B cell (primary cell): ENCODE data around the gene FAM20C.

Experiments
- CTCF ChIP-seq: fragments of 200-600 bp; IDR thresholded peaks from one replicate; pipeline ENCODE4 v1.8.0; 2022; ENCODE audit warnings: antibody characterized with exemption, mild to moderate bottlenecking
- EZH2 ChIP-seq: IDR thresholded peaks from 2 replicates; pipeline ENCODE4 v1.6.1; 2012; ENCODE audit warnings: borderline replicate concordance, low read depth, mild to moderate bottlenecking, moderate library complexity, low read length; ENCODE audit not compliant: insufficient read depth, poor library complexity, severe bottlenecking

- no peak for TF ChIP-seq CTCF
- no peak for TF ChIP-seq EZH2
Measured at GRCh38 chr7:266851-267840, 74.8 kb downstream of the FAM20C start.
